Activated CD8-positive, alpha-beta memory T cell treated with anti-CD3 and anti-CD28 coated beads, Interleukin-2, amount 10 ng/mL, durations not matched to agents 7 days and 5 days (primary cell): ENCODE results near the gene MGAT5B. TPM values are rescaled to one million over a fixed set of nuclear protein-coding genes. Genes with fewer than 3 reads are reported as not detected.
A peak's percentile ranks its signal among the peaks of the same experiment; 100 is the strongest.

Experiments
- ATAC-seq: fragments of 150-1000 bp; cut with Tn5 transposase; one replicate; pipeline ENCODE4 v1.10.0; 2021; ENCODE audit warnings: moderate library complexity
- CTCF ChIA-PET: fragments of 350-600 bp; sonication (Branson Sonifier 250); formaldehyde crosslinking; loops from one replicate; lab custom pipeline; 2021; ENCODE audit warnings: antibody characterized with exemption; lab: Charles Lee
- DNase-seq: peaks from one replicate; pipeline ENCODE4 v3.0.0-alpha.2; 2020
- H3K27ac Mint-ChIP-seq: one replicate; pipeline ENCODE4 v1.8.0; 2021; ENCODE audit warnings: mild to moderate bottlenecking, mixed read lengths
- H3K27me3 Mint-ChIP-seq: one replicate; pipeline ENCODE4 v1.8.0; 2021; ENCODE audit warnings: mixed read lengths
- H3K36me3 Mint-ChIP-seq: one replicate; pipeline ENCODE4 v1.8.0; 2021; ENCODE audit warnings: mild to moderate bottlenecking, mixed read lengths
- H3K4me1 Mint-ChIP-seq: one replicate; pipeline ENCODE4 v1.8.0; 2021; ENCODE audit warnings: mixed read lengths
- H3K4me3 Mint-ChIP-seq: one replicate; pipeline ENCODE4 v1.8.0; 2021; ENCODE audit warnings: mild to moderate bottlenecking, moderate library complexity, mixed read lengths
- H3K9me3 Mint-ChIP-seq: one replicate; pipeline ENCODE4 v1.8.0; 2022; ENCODE audit warnings: low read depth, mixed read lengths
- total RNA-seq, 2 experiments: library from RNA; stranded (reverse); gene quantifications; one replicate each; pipeline ENCODE4 v1.2.3, GENCODE V29; 2021

MGAT5B gene
- total RNA-seq, 2 experiments from 2014 or later = 0.18 to 0.68 TPM

DNA sequence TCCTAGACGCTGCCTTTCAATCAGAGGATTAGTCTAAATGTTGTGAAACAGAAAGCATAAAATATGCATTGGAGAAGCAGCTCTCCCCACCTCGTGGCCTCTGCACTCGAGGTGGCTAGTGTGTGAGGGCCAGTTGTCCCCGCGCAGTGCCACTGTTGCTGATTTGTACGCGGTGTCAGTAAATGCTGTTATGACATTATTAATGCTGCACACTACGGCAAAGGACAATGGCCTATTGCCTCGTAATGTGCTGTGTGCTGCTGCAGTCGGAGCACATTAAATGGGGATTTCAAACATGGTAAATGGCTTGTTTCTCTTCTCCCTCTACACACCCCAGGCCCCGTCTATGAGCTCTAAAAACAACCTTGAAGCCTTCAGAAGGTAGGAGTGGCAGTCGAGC is 5.7 kb upstream of the MGAT5B start:
- Mint-ChIP-seq H3K27me3 (peaks cover 19% of the 10 kb centered on the region), H3K27ac (no peak overlapping the region), H3K36me3 (no peaks in the 10 kb centered on the region), H3K9me3 (no peaks in the 10 kb centered on the region), H3K4me3 (no peak overlapping the region), H3K4me1 (no peaks in the 10 kb centered on the region)
- no peak for DNase-seq
- no peak for ATAC-seq
- CTCF ChIA-PET = no interaction called here

DNA sequence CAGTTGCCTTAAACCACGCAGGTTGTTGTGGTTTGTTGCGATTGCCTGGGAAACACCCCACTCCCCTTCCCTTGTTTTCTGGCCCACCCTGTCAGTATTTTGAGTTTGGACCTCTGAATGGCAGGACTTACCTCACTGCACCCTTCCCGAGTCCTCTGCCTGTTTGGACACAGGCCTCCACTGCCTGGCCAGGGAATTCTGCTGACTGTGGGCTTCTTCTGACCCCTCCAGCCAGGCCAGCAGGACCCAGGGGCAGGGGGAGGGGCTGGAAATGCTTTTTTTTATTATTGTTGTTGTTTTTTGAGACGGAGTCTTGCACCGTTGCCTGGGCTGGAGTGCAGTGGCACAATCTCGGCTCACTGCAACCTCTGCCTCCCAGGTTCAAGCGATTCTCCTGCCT is 4.2 kb upstream of the MGAT5B start:
- DNase-seq (no peak), ATAC-seq (no peak)
- H3K27me3 Mint-ChIP-seq = peaks cover 26% of the 10 kb centered on the region
- peaks cover 5% of the 10 kb centered on the region for H3K4me1 Mint-ChIP-seq
- CTCF ChIA-PET = interaction anchor here (1.0 to 2.1 kb wide), 2 partner anchors 203 to 223 kb away, joined by 3 to 4 read pairs; no protein-coding TSS in a partner anchor
- H3K4me3 Mint-ChIP-seq = no peak overlapping the region
- no peak overlapping the region for H3K27ac Mint-ChIP-seq
- no peaks in the 10 kb centered on the region for H3K9me3 Mint-ChIP-seq
- H3K36me3 Mint-ChIP-seq = no peaks in the 10 kb centered on the region

DNA sequence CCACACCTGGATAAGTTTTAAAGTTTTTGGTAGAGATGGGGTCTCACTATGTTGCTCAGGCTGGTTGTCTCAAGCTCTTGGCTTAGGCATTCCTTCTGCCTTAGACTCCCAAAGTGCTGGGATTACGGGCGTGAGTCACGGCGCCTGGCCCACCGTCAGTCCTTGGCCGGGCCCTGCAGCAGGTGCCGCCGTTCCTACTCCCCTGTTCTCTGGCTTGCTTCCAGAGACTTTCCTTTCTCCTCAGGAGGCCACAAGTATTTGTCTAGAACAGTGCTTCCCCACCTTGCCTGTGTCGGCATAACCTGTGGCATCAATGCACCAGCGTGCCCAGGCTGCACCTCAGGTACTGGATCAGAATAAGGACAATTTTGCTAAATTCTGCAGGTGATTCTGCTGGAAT is 3.0 kb upstream of the MGAT5B start:
- H3K27me3 Mint-ChIP-seq = peaks cover 28% of the 10 kb centered on the region
- peaks cover 6% of the 10 kb centered on the region for H3K4me1 Mint-ChIP-seq
- CTCF ChIA-PET = interaction anchor here (0.9 to 2.1 kb wide), 4 partner anchors 137 to 202 kb away, joined by 3 to 11 read pairs (median 4); no protein-coding TSS in a partner anchor
- H3K27ac Mint-ChIP-seq = no peak overlapping the region
- no peak for ATAC-seq
- H3K9me3 Mint-ChIP-seq = no peaks in the 10 kb centered on the region
- H3K36me3 Mint-ChIP-seq = no peaks in the 10 kb centered on the region
- DNase-seq = no peak
- H3K4me3 Mint-ChIP-seq = no peak overlapping the region

DNA sequence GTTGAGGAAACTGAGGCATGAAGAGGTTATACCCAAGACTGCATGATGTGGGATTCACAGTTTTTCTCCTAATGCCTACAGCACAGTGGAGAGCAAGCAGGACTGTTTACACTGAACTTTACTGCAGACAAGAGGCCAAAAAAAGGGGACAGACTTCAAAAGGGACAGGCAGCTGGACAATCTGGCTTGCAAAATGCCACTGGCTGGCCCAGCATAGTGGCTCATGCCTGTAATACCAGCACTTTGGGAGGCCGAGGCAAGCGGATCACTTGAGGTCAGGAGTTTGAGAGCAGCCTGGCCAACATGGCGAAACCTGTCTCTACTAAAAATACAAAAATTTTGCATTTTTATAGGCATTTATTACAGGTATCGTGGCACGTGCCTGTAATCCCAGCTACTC is 2.0 kb upstream of the MGAT5B start:
- DNase-seq = no peak
- CTCF ChIA-PET = interaction anchor here (0.7 to 2.1 kb wide), 5 partner anchors 21 to 201 kb away, joined by 3 to 11 read pairs (median 4); no protein-coding TSS in a partner anchor
- H3K27ac Mint-ChIP-seq = no peak overlapping the region
- no peaks in the 10 kb centered on the region for H3K9me3 Mint-ChIP-seq
- peaks cover 32% of the 10 kb centered on the region for H3K27me3 Mint-ChIP-seq
- no peak overlapping the region for H3K4me3 Mint-ChIP-seq
- no peaks in the 10 kb centered on the region for H3K36me3 Mint-ChIP-seq
- H3K4me1 Mint-ChIP-seq = peaks cover 6% of the 10 kb centered on the region
- no peak for ATAC-seq

DNA sequence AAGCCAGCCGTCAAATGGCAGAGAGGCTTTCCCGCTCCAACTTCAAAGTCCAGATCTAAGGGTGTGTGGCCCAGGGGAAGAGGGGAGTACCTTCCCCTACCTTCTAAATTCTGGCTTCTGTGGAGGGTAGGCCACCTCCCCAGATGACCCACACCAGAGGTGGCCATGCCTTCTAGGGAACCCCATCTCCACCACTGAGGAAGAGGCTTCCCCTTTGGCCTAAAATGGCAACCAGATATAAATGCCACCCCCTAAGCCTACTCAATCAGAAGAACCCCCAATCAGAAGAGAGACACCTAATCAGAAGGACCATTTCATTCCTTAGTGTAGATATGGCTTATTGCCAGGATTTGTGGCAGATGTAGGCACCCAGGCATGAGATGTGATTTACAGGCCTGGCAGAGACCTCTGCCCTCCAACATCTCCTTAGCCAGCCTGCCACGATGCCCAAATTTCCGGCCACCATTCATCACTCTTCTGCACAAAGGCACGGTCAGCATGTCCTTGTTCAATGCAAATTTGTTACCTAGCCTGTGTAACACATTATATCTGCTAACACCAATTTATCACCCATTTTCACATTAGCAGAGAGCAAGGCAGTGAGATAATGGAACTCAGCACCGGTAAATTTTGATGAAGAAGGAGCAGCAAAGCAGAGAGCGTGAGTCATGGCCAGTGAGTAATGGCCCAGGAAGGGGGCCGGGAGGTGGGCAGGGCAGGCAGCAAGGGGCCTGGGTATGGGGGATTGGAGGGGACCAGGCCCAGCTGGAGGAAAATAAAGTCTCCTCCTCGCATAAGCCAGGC is 1.2 kb upstream of the MGAT5B start:
- no peaks in the 10 kb centered on the region for H3K36me3 Mint-ChIP-seq
- DNase-seq (no peak), ATAC-seq (no peak)
- no peaks in the 10 kb centered on the region for H3K9me3 Mint-ChIP-seq
- CTCF ChIA-PET = interaction anchor here (0.7 to 6.2 kb wide), 15 partner anchors 8 to 315 kb away, joined by 3 to 121 read pairs (median 3); no protein-coding TSS in a partner anchor
- H3K4me1 Mint-ChIP-seq = peaks cover 6% of the 10 kb centered on the region
- peaks cover 37% of the 10 kb centered on the region for H3K27me3 Mint-ChIP-seq
- H3K27ac Mint-ChIP-seq = no peak overlapping the region
- no peak overlapping the region for H3K4me3 Mint-ChIP-seq

DNA sequence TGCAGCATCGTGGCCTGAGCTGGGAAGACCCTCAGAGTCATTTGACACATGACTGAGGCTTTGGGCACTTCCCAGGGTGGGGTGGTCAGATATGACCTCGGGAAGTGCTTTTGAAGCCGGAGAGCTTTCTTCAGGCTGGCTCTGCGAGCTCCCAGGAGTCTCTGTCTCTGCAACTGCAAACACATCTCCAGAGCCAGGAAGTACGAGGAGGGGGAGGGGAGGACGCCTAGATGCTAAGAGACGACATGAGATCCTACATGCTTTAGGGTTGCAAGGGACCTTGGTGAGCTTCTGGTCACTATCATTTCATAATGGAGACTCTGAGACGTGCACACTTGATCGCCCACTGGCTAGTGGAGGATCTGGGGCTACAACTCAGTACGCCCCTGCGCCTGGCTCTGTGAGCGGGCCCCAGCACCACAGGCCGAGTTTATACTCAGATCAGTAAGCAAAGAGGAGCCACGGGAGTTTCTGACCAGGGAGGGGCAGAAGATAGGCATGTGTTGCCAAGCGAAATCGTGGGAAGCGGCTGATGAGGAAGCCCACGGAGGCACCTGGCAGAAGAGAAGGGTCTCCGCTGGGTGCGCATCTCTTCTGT is 527 bp upstream of the MGAT5B start:
- Mint-ChIP-seq H3K4me3 (peak overlapping the region; percentile 38), H3K9me3 (no peaks in the 10 kb centered on the region), H3K4me1 (peaks cover 12% of the 10 kb centered on the region), H3K27ac (no peak overlapping the region), H3K27me3 (peaks cover 41% of the 10 kb centered on the region), H3K36me3 (no peaks in the 10 kb centered on the region)
- no peak for ATAC-seq
- DNase-seq = no peak
- CTCF ChIA-PET = interaction anchor here (0.6 to 6.2 kb wide), 32 partner anchors 9 to 380 kb away, joined by 3 to 121 read pairs (median 4); no protein-coding TSS in a partner anchor

DNA sequence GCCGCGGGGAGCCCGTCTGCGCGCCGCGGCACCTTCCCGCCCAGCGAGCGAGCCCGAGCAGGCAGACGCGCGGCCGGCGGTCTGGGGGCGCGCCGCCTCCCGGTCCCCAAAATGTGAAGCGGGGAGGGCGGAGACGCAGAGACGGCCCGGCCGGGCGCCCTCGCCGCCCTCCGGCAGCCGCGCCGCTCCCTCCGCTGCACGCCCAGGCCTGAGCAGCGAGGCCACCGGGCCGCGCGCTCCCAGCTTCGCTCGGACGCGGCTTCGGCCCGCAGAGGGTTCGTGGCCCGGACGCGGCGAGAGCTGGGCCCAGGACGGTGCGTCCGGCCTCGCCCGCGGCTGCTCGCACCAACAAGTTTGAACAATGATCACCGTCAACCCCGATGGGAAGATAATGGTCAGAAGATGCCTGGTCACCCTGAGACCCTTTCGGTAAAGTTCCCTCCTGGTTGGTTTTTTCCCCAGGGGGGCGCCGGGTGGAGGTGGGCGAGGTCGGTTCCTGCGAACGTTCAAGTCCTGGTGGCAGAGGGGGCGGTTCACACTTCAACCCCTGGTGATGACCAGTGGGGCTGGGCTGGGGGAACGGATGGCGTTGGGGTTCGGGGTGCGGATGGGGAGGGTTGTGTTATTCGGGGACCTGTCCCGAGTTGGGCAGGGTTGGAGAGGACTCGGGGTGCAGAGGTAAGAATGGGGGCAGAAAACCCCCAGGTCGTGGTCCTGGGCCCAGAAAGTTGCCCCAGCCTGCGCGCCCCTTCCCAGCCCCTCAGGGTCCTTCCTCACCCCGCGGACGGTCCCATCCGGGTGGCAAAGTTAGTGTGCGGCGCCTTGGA is 678 bp downstream of the MGAT5B start:
- ATAC-seq (peak; percentile 34), DNase-seq (no peak)
- Mint-ChIP-seq H3K4me1 (peaks cover 13% of the 10 kb centered on the region), H3K27ac (no peak overlapping the region), H3K9me3 (no peaks in the 10 kb centered on the region), H3K36me3 (no peaks in the 10 kb centered on the region), H3K27me3 (peaks cover 41% of the 10 kb centered on the region), H3K4me3 (no peak overlapping the region)
- CTCF ChIA-PET = interaction anchor here (0.9 to 6.2 kb wide), 23 partner anchors 9 to 379 kb away, joined by 3 to 121 read pairs (median 5); no protein-coding TSS in a partner anchor

DNA sequence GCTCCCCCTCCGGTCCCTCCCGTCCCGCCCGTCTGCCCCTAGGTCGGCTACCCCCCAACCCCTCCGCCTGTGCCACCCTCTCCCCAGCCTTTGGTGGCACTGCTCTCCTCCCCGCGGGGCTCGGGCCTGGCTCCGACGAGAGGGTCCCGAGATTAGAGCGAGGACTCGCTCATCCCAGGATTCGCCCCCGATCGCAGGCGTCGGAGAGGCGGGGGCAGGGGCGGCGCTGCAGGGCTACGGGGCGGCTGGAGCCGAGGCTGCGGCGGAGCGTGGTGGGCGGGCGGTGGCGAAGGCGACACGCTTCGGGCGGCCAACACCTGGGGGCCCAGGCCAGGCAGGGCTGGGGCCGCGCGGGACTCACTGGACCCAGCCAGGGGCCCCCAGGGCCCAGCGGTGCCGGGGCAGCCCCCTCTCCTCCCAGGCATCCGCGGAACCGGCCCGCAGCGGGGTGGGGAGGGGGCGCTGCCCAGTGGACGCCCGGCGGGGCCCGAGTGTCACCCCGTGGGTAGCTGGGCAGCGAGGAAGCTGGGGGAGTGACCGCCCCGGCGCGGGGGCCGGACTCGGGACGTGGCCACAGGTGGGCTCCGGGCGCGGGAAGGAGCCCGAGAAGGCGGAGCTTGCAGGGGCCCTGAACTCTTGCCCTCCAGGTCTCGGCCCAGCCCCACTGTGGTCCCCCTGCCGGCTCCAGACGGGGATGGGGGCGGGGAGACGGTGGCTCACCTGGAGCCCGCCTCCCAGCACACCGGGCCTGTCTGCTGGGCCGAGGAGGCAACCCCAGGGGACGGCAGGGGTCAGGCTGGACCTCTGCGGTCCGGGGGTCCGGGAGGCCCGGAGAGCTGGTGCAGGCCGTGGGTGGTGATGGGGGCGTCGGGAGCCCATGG is 1.5 kb downstream of the MGAT5B start:
- Mint-ChIP-seq H3K27ac (no peak overlapping the region), H3K4me1 (peaks cover 13% of the 10 kb centered on the region), H3K4me3 (no peak overlapping the region), H3K36me3 (no peaks in the 10 kb centered on the region), H3K9me3 (no peaks in the 10 kb centered on the region), H3K27me3 (peaks cover 41% of the 10 kb centered on the region)
- CTCF ChIA-PET = interaction anchor here (2.4 to 6.2 kb wide), 3 partner anchors 119 to 196 kb away, joined by 5 to 121 read pairs (median 80); no protein-coding TSS in a partner anchor
- DNase-seq (no peak), ATAC-seq (no peak)

DNA sequence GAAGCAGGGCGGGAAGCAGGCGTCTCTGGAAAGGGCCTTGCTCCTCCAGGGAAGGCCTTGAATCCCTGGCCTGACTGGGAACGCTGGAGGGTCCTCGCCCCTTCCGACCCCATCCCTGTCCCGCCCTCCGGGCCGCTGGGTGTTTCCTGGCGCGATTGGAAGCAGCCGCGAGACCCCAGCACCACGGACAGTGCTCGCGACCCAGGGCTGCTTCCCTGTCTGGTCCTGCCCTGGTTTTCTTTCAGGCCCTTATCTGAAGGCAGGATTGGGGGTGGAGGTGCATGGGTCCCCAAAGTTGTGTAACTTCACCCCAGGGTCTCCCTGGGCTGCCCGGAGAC is 2.1 kb downstream of the MGAT5B start:
- H3K4me1 Mint-ChIP-seq = peaks cover 13% of the 10 kb centered on the region
- ATAC-seq (no peak), DNase-seq (no peak)
- H3K36me3 Mint-ChIP-seq = peaks cover 1% of the 10 kb centered on the region
- H3K9me3 Mint-ChIP-seq = peaks cover 2% of the 10 kb centered on the region
- H3K27me3 Mint-ChIP-seq = peaks cover 40% of the 10 kb centered on the region
- CTCF ChIA-PET = interaction anchor here (3.5 to 6.2 kb wide), 2 partner anchors 186 to 196 kb away, joined by 80 to 121 read pairs; no protein-coding TSS in a partner anchor
- no peak overlapping the region for H3K27ac Mint-ChIP-seq
- H3K4me3 Mint-ChIP-seq = no peak overlapping the region

DNA sequence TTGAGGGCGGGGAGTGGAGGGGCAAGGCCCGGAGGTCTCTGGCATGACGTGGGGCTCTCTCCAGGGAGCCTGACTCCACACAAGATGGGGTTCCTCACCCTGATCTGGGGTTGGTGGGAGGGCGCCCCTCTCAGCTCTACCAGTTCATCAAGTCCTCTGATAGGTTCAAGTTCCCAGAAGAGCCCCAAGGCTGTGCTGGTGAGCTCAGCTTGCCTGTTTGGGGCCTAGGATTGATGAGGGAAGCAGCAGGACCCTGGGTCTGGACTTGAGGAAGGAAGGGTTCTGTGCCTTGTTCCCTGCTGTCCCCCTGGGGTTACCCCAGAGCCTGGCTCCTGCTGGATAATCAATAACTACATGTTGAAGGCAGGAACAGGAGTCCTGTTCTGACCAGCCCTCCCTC is 3.5 kb downstream of the MGAT5B start:
- H3K27ac Mint-ChIP-seq = no peak overlapping the region
- peaks cover 5% of the 10 kb centered on the region for H3K9me3 Mint-ChIP-seq
- no peak for DNase-seq
- CTCF ChIA-PET = interaction anchor here (6.2 kb wide), 1 partner anchor 185 kb away, joined by 121 read pairs; no protein-coding TSS in a partner anchor
- H3K36me3 Mint-ChIP-seq = peaks cover 2% of the 10 kb centered on the region
- no peak overlapping the region for H3K4me3 Mint-ChIP-seq
- H3K4me1 Mint-ChIP-seq = peaks cover 13% of the 10 kb centered on the region
- ATAC-seq = no peak
- H3K27me3 Mint-ChIP-seq = peaks cover 35% of the 10 kb centered on the region

DNA sequence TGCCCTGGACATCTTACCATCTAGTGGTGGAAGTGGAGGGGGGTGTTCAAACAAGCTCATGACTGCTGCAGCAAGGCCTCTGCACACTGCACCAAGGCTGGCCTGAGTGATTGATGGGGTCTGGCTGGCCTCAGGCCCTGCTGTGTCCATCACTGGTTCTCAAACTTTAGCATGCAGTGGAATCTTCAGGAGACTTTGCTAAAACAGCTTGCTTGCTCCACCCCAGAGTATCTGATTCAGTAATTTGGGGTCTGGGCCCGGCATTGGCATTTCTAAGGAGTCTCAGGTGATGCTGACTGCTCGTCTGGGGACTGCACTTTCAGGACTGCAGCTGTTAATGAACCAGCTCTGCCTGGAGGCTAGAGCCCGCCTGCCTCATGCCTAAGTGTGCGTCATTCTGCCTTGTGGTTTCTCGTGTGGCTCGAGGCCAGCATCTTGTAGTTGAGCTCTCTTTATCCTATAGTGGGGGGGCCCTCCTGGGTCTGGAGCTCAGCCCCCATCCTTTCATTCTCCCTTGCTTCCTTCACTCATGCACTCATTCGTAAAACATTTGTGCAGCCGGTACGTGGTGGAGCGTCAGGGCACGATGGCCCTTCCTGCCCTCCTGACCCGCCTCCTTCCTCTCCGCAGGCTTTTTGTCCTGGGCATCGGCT is 4.1 kb downstream of the MGAT5B start:
- ATAC-seq = no peak
- peaks cover 2% of the 10 kb centered on the region for H3K36me3 Mint-ChIP-seq
- peaks cover 5% of the 10 kb centered on the region for H3K9me3 Mint-ChIP-seq
- no peak for DNase-seq
- CTCF ChIA-PET = interaction anchor here (6.2 kb wide), 1 partner anchor 184 kb away, joined by 121 read pairs; no protein-coding TSS in a partner anchor
- peaks cover 28% of the 10 kb centered on the region for H3K27me3 Mint-ChIP-seq
- H3K4me3 Mint-ChIP-seq = no peak overlapping the region
- no peak overlapping the region for H3K27ac Mint-ChIP-seq
- peaks cover 13% of the 10 kb centered on the region for H3K4me1 Mint-ChIP-seq

DNA sequence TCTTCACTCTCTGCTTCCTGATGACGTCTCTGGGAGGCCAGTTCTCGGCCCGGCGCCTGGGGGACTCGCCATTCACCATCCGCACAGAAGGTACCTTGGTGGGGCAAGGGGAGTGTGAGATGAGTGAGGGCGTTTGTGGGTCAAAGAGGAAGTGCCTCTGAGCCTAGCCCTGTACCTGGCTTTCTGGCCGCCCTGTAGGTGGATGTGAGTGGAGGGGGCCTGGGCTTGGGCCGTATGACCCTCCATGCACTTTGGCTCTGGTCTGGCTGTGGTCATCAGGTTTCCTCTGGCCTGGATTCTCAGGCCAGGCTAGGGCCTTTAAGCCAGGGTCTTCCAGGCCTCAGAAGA is 4.6 kb downstream of the MGAT5B start:
- no peak for DNase-seq
- CTCF ChIA-PET = interaction anchor here (6.2 kb wide), 1 partner anchor 184 kb away, joined by 121 read pairs; no protein-coding TSS in a partner anchor
- H3K27ac Mint-ChIP-seq = no peak overlapping the region
- no peak overlapping the region for H3K4me3 Mint-ChIP-seq
- peaks cover 23% of the 10 kb centered on the region for H3K27me3 Mint-ChIP-seq
- peaks cover 5% of the 10 kb centered on the region for H3K9me3 Mint-ChIP-seq
- ATAC-seq = no peak
- H3K4me1 Mint-ChIP-seq = peaks cover 11% of the 10 kb centered on the region
- H3K36me3 Mint-ChIP-seq = peaks cover 2% of the 10 kb centered on the region
